Colonic mucosa (tissue), 4 donors: ENCODE results near the gene PRPF8. TPM values are rescaled to one million over a fixed set of nuclear protein-coding genes. Genes with fewer than 3 reads are reported as not detected.

ENCODE experiments used
- DNase-seq: peaks from one replicate; pipeline ENCODE4 v3.0.0-alpha.2; 2020
- H3K27ac ChIP-seq: fragments of 200-600 bp; one replicate; pipeline ENCODE4 v1.8.0; 2021
- H3K27me3 ChIP-seq: fragments of 200-600 bp; one replicate; pipeline ENCODE4 v1.8.0; 2021
- H3K36me3 ChIP-seq: fragments of 200-600 bp; one replicate; pipeline ENCODE4 v1.8.0; 2021
- H3K4me1 ChIP-seq: fragments of 200-600 bp; one replicate; pipeline ENCODE4 v1.8.0; 2021; ENCODE audit warnings: mild to moderate bottlenecking
- H3K4me3 ChIP-seq: fragments of 200-600 bp; one replicate; pipeline ENCODE4 v1.8.0; 2021
- H3K9ac ChIP-seq, 2 donors: one replicate each; pipeline ENCODE4 v1.7.0; 2013; ENCODE audit warnings: control low read depth in 2 of 2, low read depth in 2 of 2, low read length in 2 of 2
- H3K9me3 ChIP-seq: fragments of 200-600 bp; one replicate; pipeline ENCODE4 v1.8.0; 2021
- CTCF ChIP-seq: fragments of 200-600 bp; IDR thresholded peaks from one replicate; pipeline ENCODE4 v1.8.0; 2022; ENCODE audit warnings: antibody characterized with exemption, mild to moderate bottlenecking
- intact Hi-C: fragments of 100-400 bp; cut with DNase I; formaldehyde crosslinking; loops from one replicate; pipeline ENCODE4 v1.14.1; 2022
- total RNA-seq, 2 donors: library from RNA; stranded (reverse); fragmentation: NEBNext Ultra II Directional in 1 of 2; extraction: Animal tissue kit (Norgen Biotek cat#: 25700) in 1 of 2; gene quantifications; one replicate each; pipeline ENCODE4 v1.2.1, GENCODE V29; 2021
- donor health status: healthy.
- donor health status: DM: no; HTN: no; CAD: no.
- donor health status: DM: no; HTN: no; CAD: no.

Gene PRPF8
- total RNA-seq, 2 donors from 2014 or later = 172 to 292 TPM

- TF ChIP-seq CTCF = no peak
- intact Hi-C loops = no loop called here
- H3K9ac ChIP-seq = no peak overlapping the region
- no peak for DNase-seq
- H3K4me1 ChIP-seq = no peaks in the 10 kb centered on the region
- H3K27ac ChIP-seq = no peak overlapping the region
- H3K4me3 ChIP-seq = no peak overlapping the region
- no peaks in the 10 kb centered on the region for H3K9me3 ChIP-seq
- H3K36me3 ChIP-seq = no peaks in the 10 kb centered on the region
- H3K27me3 ChIP-seq = no peaks in the 10 kb centered on the region
Measured at GRCh38 chr17:1606352-1606985, 78.2 kb downstream of the PRPF8 start.

- intact Hi-C loops = no loop called here
- Histone ChIP-seq H3K4me1 (no peaks in the 10 kb centered on the region), H3K36me3 (no peaks in the 10 kb centered on the region), H3K27me3 (no peaks in the 10 kb centered on the region), H3K4me3 (no peak overlapping the region), H3K9ac (no peak overlapping the region), H3K27ac (no peak overlapping the region), H3K9me3 (no peaks in the 10 kb centered on the region)
- DNase-seq = no peak
- TF ChIP-seq CTCF = no peak
Measured at GRCh38 chr17:1605681-1606351, 78.9 kb downstream of the PRPF8 start.

DNA sequence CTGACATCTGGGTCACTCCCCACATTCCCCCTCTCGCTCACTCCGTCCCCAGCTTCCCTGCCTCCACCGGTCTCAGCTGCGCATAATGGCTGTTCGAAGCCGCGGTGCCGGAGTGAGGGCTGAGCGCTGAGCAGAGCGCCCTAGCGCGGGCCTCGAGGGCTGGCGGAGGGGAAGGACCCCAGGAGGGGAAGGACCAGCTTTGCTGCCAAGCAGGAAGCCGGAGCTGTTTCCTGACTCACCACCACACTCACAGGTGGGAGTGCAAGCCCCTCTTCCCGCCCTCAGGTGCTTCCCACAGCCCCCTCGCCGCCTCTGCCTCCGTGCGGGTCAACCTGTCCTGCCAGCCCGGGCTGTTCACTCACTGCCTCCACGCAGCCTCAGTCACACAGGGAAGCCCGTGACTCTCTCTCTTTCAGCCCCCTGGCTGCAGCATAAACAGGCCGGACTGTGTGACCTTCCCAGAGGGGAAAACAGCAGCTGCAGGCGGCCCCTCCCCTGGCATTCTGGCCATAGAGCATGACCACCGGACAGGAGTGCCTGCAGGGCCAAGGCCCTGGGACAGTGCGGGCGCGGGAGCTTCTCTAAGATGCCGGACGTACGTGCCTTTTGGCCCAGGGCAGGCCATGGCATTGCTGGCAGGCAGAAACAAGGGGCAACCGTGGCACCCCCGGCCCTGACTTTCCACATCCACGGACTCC is 79.7 kb downstream of the PRPF8 start:
- Histone ChIP-seq H3K27ac (no peak overlapping the region), H3K9me3 (no peaks in the 10 kb centered on the region), H3K9ac (no peak overlapping the region), H3K36me3 (no peaks in the 10 kb centered on the region), H3K27me3 (no peaks in the 10 kb centered on the region), H3K4me1 (no peaks in the 10 kb centered on the region), H3K4me3 (no peak overlapping the region)
- DNase-seq = no peak
- no peak for TF ChIP-seq CTCF
- intact Hi-C loops = no loop called here

DNA sequence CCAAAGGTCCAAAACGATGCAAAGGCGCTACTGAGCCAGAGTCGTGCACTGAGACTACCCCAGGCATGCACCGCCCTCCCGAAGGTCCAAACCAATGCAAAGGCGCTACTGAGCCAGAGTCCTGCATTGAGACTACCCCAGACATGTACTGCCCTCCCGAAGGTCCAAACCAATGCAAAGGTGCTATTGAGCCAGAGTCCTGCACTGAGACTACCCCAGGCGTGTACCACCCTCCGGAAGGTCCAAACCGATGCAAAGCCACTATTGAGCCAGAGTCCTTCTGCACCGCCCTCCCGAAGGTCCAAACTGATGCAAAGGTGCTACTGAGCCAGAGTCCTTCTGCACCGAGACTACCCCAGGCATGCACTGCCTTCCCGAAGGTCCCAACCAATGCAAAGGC is 83.1 kb downstream of the PRPF8 start:
- no peaks in the 10 kb centered on the region for H3K9me3 ChIP-seq
- H3K36me3 ChIP-seq = no peaks in the 10 kb centered on the region
- no peak for TF ChIP-seq CTCF
- no peak for DNase-seq
- no peaks in the 10 kb centered on the region for H3K4me1 ChIP-seq
- intact Hi-C loops = no loop called here
- no peak overlapping the region for H3K4me3 ChIP-seq
- H3K27ac ChIP-seq = no peak overlapping the region
- H3K27me3 ChIP-seq = no peaks in the 10 kb centered on the region
- no peak overlapping the region for H3K9ac ChIP-seq

Other genes starting within 250 kb of the PRPF8 start
- gene CRK, start 228.6 kb downstream of the PRPF8 start, total RNA-seq = 10 to 100 TPM; 74.5 to 82.0 TPM
- gene MYO1C, start 192.2 kb downstream of the PRPF8 start, total RNA-seq = 100 to 1,000 TPM; 280 to 315 TPM
- gene INPP5K, start 168.3 kb downstream of the PRPF8 start, total RNA-seq = 10 to 100 TPM; 27.6 to 35.5 TPM
- 10 to 100 TPM; 77.8 to 83.2 TPM for gene PITPNA, start 122.1 kb downstream of the PRPF8 start, total RNA-seq
- 10 to 100 TPM; 29.3 to 38.7 TPM for gene SLC43A2, start 56.0 kb downstream of the PRPF8 start, total RNA-seq
- 1 to 10 TPM; 6.3 to 7.7 TPM for gene SCARF1, start 39.1 kb downstream of the PRPF8 start, total RNA-seq
- gene RILP, start 35.0 kb downstream of the PRPF8 start, total RNA-seq = 10 to 100 TPM; 35.7 to 40.4 TPM
- 10 to 100 TPM; 30.2 to 32.6 TPM for gene TLCD2, start 25.5 kb upstream of the PRPF8 start, total RNA-seq
- 10 to 100 TPM in 1 of 2 donors, 1 to 10 TPM in 1; 9.2 to 16.0 TPM for gene WDR81, start 39.8 kb upstream of the PRPF8 start, total RNA-seq
- 1 to 10 TPM; 1.0 to 1.7 TPM for gene SERPINF2, start 58.0 kb upstream of the PRPF8 start, total RNA-seq
- gene SERPINF1, start 77.2 kb upstream of the PRPF8 start, total RNA-seq = 10 to 100 TPM; 13.3 to 39.7 TPM
- gene SMYD4, start 145.0 kb upstream of the PRPF8 start, total RNA-seq = 10 to 100 TPM in 1 of 2 donors, 1 to 10 TPM in 1; 8.0 to 14.7 TPM
- 100 to 1,000 TPM in 1 of 2 donors, 10 to 100 TPM in 1; 63.4 to 105 TPM for gene RPA1, start 145.1 kb upstream of the PRPF8 start, total RNA-seq